ENCODE data around the gene CTNND2. TPM values are rescaled to one million over a fixed set of nuclear protein-coding genes. Genes with fewer than 3 reads are reported as not detected.
A peak's percentile ranks its signal among the peaks of the same experiment; 100 is the strongest.

The CTNND2 gene
- total RNA-seq, 2 experiments from 2014 or later = 0.20 TPM; not detected in 1

DNA sequence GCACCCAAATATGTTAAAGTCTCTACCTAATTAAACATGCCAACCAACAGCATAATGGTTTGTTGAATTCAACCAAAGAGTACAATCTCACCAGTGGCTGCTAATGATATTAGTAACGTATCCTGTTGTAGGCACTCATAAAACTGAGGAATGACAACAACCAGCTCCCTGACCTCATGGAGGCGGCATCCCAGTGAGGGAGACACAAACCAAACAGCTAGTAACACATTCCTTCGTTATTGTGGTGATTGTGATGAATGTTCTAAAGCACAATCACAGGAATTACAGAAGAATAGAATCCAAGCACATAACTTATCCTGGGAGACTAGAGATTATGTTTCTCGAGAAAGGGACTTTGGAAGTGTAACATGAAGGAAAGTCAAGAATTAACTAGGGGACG, 224.6 kb downstream of the CTNND2 start:
- ChIA-PET CTCF (no interaction called here), POLR2A (no interaction called here)
- Mint-ChIP-seq H3K36me3 (ENCODE audit: low read depth) (no peaks in the 10 kb centered on the region), H3K27me3 (no peaks in the 10 kb centered on the region), H3K27ac (no peak overlapping the region), H3K9me3 (peaks cover 2% of the 10 kb centered on the region), H3K4me1 (ENCODE audit: low read depth) (no peaks in the 10 kb centered on the region), H3K4me3 (no peak overlapping the region)
- TF ChIP-seq CTCF (IDR thresholded peaks at IDR 0.05) = no peak
- ATAC-seq (ENCODE audit: poor library complexity) (no peak), DNase-seq (no peak)
- H3K27ac ChIP-seq (ENCODE audit: low read depth in 1 of 2, low read length in 2 of 2) = no peak overlapping the region
- no peaks in the 10 kb centered on the region for H3K4me1 ChIP-seq (ENCODE audit: insufficient read depth, low read length)
- H3K36me3 ChIP-seq (ENCODE audit: insufficient read depth, low read length) = no peaks in the 10 kb centered on the region
- no peaks in the 10 kb centered on the region for H3K9me3 ChIP-seq (ENCODE audit: control insufficient read depth in 1 of 2, insufficient read depth in 1 of 2, low read length in 2 of 2)
- intact Hi-C loops (cut with DNase I, micrococcal nuclease) = no loop called here
- H3K4me3 ChIP-seq (ENCODE audit: low read length) = no peak overlapping the region
- H3K27me3 ChIP-seq (ENCODE audit: control insufficient read depth in 1 of 2, insufficient read depth in 2 of 2, low read length in 2 of 2) = no peaks in the 10 kb centered on the region

DNA sequence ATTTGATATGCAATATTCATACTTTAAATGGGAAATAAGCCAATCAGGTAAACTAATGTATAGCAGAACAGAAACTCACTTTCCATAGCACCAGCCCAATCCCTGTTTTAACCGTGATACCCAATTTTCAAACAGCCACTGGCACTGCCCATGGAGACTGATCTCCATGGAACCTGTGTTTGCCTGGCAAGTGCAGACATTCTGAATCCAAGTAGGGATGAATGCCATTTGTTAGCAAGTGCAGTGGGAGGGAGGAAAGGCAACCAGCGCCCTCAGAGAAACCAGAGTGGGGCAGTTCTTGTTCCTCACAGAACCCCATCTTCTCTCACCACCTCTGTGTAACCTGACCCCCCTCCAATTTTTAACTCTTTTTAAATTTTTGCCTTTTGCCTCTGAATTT, 229.1 kb downstream of the CTNND2 start:
- no peak for ATAC-seq (ENCODE audit: poor library complexity)
- peaks cover 0 to 5% of the 10 kb centered on the region in 2 experiments for H3K9me3 ChIP-seq (ENCODE audit: control insufficient read depth in 1 of 2, insufficient read depth in 1 of 2, low read length in 2 of 2)
- CTCF ChIA-PET = no interaction called here
- POLR2A ChIA-PET = no interaction called here
- no peaks in the 10 kb centered on the region for H3K4me1 ChIP-seq (ENCODE audit: insufficient read depth, low read length)
- TF ChIP-seq CTCF (IDR thresholded peaks at IDR 0.05) = no peak
- no peak for DNase-seq
- no peak overlapping the region for H3K4me3 Mint-ChIP-seq
- H3K4me1 Mint-ChIP-seq (ENCODE audit: low read depth) = no peaks in the 10 kb centered on the region
- no peaks in the 10 kb centered on the region for H3K27me3 ChIP-seq (ENCODE audit: control insufficient read depth in 1 of 2, insufficient read depth in 2 of 2, low read length in 2 of 2)
- H3K36me3 Mint-ChIP-seq (ENCODE audit: low read depth) = no peaks in the 10 kb centered on the region
- intact Hi-C loops (cut with DNase I, micrococcal nuclease) = no loop called here
- H3K4me3 ChIP-seq (ENCODE audit: low read length) = no peak overlapping the region
- H3K27me3 Mint-ChIP-seq = no peaks in the 10 kb centered on the region
- H3K36me3 ChIP-seq (ENCODE audit: insufficient read depth, low read length) = no peaks in the 10 kb centered on the region
- H3K9me3 Mint-ChIP-seq = peaks cover 2% of the 10 kb centered on the region
- no peak overlapping the region for H3K27ac ChIP-seq (ENCODE audit: low read depth in 1 of 2, low read length in 2 of 2)
- no peak overlapping the region for H3K27ac Mint-ChIP-seq

DNA sequence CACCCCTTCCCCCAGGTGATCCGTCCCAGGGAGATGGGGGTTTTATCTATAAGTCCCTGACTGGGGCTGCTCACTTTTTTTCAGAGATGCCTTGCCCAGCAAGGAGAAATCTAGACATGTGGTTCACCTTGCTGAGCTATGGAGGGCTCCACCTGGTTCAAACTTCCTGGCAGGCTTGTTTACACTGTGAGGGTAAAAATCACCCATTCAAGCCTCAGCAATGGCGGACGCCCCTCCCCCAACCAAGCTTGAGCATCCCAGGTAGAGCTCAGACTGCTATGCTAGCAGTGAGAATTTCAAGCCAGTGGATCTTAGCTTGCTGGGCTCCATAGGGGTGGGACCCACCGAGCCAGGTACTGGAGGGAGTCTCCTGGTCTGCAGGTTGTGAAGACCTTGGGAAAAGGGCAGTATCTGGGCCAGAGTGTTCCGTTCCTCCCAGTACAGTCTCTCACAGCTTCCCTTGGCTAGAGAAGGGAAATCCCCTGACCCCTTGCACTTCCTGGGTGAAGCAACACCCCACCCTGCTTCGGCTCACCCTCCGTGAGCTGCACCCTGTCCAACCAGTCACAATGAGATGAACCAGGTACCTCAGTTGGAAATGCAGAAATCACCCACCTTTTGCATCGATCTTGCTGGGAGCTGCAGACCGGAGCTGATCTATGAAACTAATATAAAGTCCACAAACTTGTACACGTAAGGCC, 231.7 kb downstream of the CTNND2 start:
- Mint-ChIP-seq H3K27me3 (no peaks in the 10 kb centered on the region), H3K4me1 (ENCODE audit: low read depth) (no peaks in the 10 kb centered on the region), H3K4me3 (no peak overlapping the region), H3K36me3 (ENCODE audit: low read depth) (no peaks in the 10 kb centered on the region), H3K27ac (no peak overlapping the region), H3K9me3 (peaks cover 8% of the 10 kb centered on the region)
- intact Hi-C loops (cut with DNase I, micrococcal nuclease) = no loop called here
- TF ChIP-seq CTCF (IDR thresholded peaks at IDR 0.05) = no peak
- Histone ChIP-seq H3K9me3 (ENCODE audit: control insufficient read depth in 1 of 2, insufficient read depth in 1 of 2, low read length in 2 of 2) (peaks cover 0 to 5% of the 10 kb centered on the region in 2 experiments), H3K36me3 (ENCODE audit: insufficient read depth, low read length) (no peaks in the 10 kb centered on the region), H3K4me3 (ENCODE audit: low read length) (no peak overlapping the region), H3K27ac (ENCODE audit: low read depth in 1 of 2, low read length in 2 of 2) (no peak overlapping the region), H3K27me3 (ENCODE audit: control insufficient read depth in 1 of 2, insufficient read depth in 2 of 2, low read length in 2 of 2) (no peaks in the 10 kb centered on the region), H3K4me1 (ENCODE audit: insufficient read depth, low read length) (no peaks in the 10 kb centered on the region)
- ATAC-seq (ENCODE audit: poor library complexity) (no peak), DNase-seq (peak in 1 of 14 experiments; percentile 0)
- ChIA-PET CTCF (no interaction called here), POLR2A (no interaction called here)

Measured in CD4-positive, alpha-beta T cell (primary cell).